Loucy (cell line): Measurements from ENCODE around the gene CAPZA2.

ENCODE experiments used
- EZH2phosphoT487 ChIP-seq: fragments of 200-600 bp; IDR thresholded peaks from 2 replicates; pipeline ENCODE4 v1.6.1; 2018; ENCODE audit warnings: antibody characterized with exemption, mild to moderate bottlenecking, moderate library complexity, borderline replicate concordance
- TF ChIP-seq, protein P1 (sequence below): fragments of 200-600 bp; sonication (generic); conservative IDR thresholded peaks from 2 replicates; pipeline ENCODE4 v1.5.1; 2014; ENCODE audit warnings: mild to moderate bottlenecking, antibody characterized with exemption, low read length

DNA sequence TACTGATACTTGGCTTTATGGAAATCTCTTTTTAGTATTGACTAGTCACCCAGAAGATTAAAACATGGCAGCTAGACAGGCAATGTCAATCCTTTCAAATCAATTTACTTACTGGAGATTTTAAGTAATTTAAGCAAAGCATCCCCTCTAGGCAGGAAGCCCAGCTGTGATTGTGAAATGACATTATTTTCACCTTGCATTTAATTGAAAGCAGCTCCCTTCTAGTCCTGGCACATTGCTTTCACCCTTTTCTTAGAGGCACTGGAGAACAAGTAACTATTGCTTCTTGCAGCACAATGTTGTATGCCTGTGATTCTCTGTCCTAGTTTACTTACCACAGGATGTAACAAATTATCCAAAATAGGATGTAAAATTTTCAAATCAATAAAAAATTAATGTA, 104.2 kb downstream of the CAPZA2 start:
- TF ChIP-seq, protein P1, sequence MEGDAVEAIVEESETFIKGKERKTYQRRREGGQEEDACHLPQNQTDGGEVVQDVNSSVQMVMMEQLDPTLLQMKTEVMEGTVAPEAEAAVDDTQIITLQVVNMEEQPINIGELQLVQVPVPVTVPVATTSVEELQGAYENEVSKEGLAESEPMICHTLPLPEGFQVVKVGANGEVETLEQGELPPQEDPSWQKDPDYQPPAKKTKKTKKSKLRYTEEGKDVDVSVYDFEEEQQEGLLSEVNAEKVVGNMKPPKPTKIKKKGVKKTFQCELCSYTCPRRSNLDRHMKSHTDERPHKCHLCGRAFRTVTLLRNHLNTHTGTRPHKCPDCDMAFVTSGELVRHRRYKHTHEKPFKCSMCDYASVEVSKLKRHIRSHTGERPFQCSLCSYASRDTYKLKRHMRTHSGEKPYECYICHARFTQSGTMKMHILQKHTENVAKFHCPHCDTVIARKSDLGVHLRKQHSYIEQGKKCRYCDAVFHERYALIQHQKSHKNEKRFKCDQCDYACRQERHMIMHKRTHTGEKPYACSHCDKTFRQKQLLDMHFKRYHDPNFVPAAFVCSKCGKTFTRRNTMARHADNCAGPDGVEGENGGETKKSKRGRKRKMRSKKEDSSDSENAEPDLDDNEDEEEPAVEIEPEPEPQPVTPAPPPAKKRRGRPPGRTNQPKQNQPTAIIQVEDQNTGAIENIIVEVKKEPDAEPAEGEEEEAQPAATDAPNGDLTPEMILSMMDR, result no peak
- TF ChIP-seq EZH2phosphoT487, result no peak
